HEK293 (cell line): ENCODE results near the gene GMEB2.

Source experiments
- EGR2 ChIP-seq: fragments of 450-650 bp; formaldehyde crosslinking; IDR thresholded peaks from 2 replicates; pipeline ENCODE4 v1.5.1; 2016; ENCODE audit warnings: low read depth, missing biosample characterization, missing genetic modification characterization
- KLF1 ChIP-seq: fragments of 450-650 bp; formaldehyde crosslinking; IDR thresholded peaks from 2 replicates; pipeline ENCODE4 v1.5.1; 2016; ENCODE audit warnings: missing biosample characterization, missing genetic modification characterization
- KLF10 ChIP-seq: fragments of 450-650 bp; IDR thresholded peaks from 2 replicates; pipeline ENCODE4 v1.5.1; 2018; ENCODE audit warnings: missing biosample characterization, mild to moderate bottlenecking, missing genetic modification characterization
- RBAK ChIP-seq: fragments of 450-650 bp; formaldehyde crosslinking; IDR thresholded peaks from 2 replicates; pipeline ENCODE4 v1.5.1; 2016; ENCODE audit warnings: missing biosample characterization, missing genetic modification characterization
- SALL2 ChIP-seq: fragments of 450-650 bp; formaldehyde crosslinking; IDR thresholded peaks from 2 replicates; pipeline ENCODE4 v1.5.0; 2017; ENCODE audit warnings: missing biosample characterization, mild to moderate bottlenecking, missing genetic modification characterization, borderline replicate concordance
- WT1 ChIP-seq: fragments of 450-650 bp; formaldehyde crosslinking; IDR thresholded peaks from 2 replicates; pipeline ENCODE4 v1.5.1; 2016; ENCODE audit warnings: missing biosample characterization, missing genetic modification characterization
- YY2 ChIP-seq: fragments of 450-650 bp; formaldehyde crosslinking; IDR thresholded peaks from 2 replicates; pipeline ENCODE4 v1.5.1; 2016; ENCODE audit warnings: missing biosample characterization, missing genetic modification characterization
- ZBTB1 ChIP-seq: fragments of 450-650 bp; formaldehyde crosslinking; IDR thresholded peaks from 2 replicates; pipeline ENCODE4 v1.5.1; 2016; ENCODE audit warnings: missing biosample characterization, missing genetic modification characterization
- ZNF112 ChIP-seq: fragments of 450-650 bp; formaldehyde crosslinking; IDR thresholded peaks from 2 replicates; pipeline ENCODE4 v1.5.0; 2017; ENCODE audit warnings: missing biosample characterization, missing genetic modification characterization
- ZNF157 ChIP-seq: fragments of 450-650 bp; formaldehyde crosslinking; IDR thresholded peaks from 2 replicates; pipeline ENCODE4 v1.5.1; 2016; ENCODE audit warnings: missing biosample characterization, missing genetic modification characterization
- ZNF16 ChIP-seq: fragments of 450-650 bp; formaldehyde crosslinking; IDR thresholded peaks from 2 replicates; pipeline ENCODE4 v1.5.1; 2016; ENCODE audit warnings: low read depth, missing biosample characterization, missing genetic modification characterization
- ZNF2 ChIP-seq: fragments of 450-650 bp; formaldehyde crosslinking; IDR thresholded peaks from 2 replicates; pipeline ENCODE4 v1.5.1; 2016; ENCODE audit warnings: missing biosample characterization, missing genetic modification characterization
- ZNF302 ChIP-seq: fragments of 450-650 bp; formaldehyde crosslinking; IDR thresholded peaks from 2 replicates; pipeline ENCODE4 v1.5.1; 2016; ENCODE audit warnings: missing biosample characterization, missing genetic modification characterization, low read depth
- ZNF324 ChIP-seq: fragments of 450-650 bp; formaldehyde crosslinking; IDR thresholded peaks from 2 replicates; pipeline ENCODE4 v1.5.1; 2016; ENCODE audit warnings: missing biosample characterization, missing genetic modification characterization
- ZNF544 ChIP-seq: fragments of 450-650 bp; formaldehyde crosslinking; IDR thresholded peaks from 2 replicates; pipeline ENCODE4 v1.5.0; 2017; ENCODE audit warnings: missing biosample characterization, missing genetic modification characterization
- ZNF585B ChIP-seq: fragments of 450-650 bp; formaldehyde crosslinking; IDR thresholded peaks from 2 replicates; pipeline ENCODE4 v1.5.1; 2016; ENCODE audit warnings: missing biosample characterization, missing genetic modification characterization
- ZNF623 ChIP-seq: fragments of 450-650 bp; formaldehyde crosslinking; IDR thresholded peaks from 2 replicates; pipeline ENCODE4 v1.5.1; 2016; ENCODE audit warnings: missing biosample characterization, missing genetic modification characterization
- ZNF747 ChIP-seq: fragments of 450-650 bp; formaldehyde crosslinking; IDR thresholded peaks from 2 replicates; pipeline ENCODE4 v1.5.1; 2016; ENCODE audit warnings: missing biosample characterization, missing genetic modification characterization
- ZNF776 ChIP-seq: fragments of 450-650 bp; formaldehyde crosslinking; IDR thresholded peaks from 2 replicates; pipeline ENCODE4 v1.5.0; 2017; ENCODE audit warnings: missing biosample characterization, missing genetic modification characterization, borderline replicate concordance
- ZNF777 ChIP-seq: fragments of 450-650 bp; formaldehyde crosslinking; IDR thresholded peaks from 2 replicates; pipeline ENCODE4 v1.5.1; 2017; ENCODE audit warnings: missing biosample characterization, missing genetic modification characterization, borderline replicate concordance
- ZNF791 ChIP-seq: fragments of 450-650 bp; formaldehyde crosslinking; IDR thresholded peaks from 2 replicates; pipeline ENCODE4 v1.5.1; 2016; ENCODE audit warnings: missing biosample characterization, missing genetic modification characterization
- ZSCAN30 ChIP-seq: fragments of 450-650 bp; IDR thresholded peaks from 2 replicates; pipeline ENCODE4 v1.5.1; 2018; ENCODE audit warnings: missing biosample characterization, mild to moderate bottlenecking, missing genetic modification characterization, moderate library complexity
- TF ChIP-seq, protein P1 (sequence below): fragments of 450-650 bp; formaldehyde crosslinking; IDR thresholded peaks from 2 replicates; pipeline ENCODE4 v1.5.1; 2017; ENCODE audit warnings: missing biosample characterization, missing genetic modification characterization
- TF ChIP-seq, protein P2 (sequence below): fragments of 450-650 bp; formaldehyde crosslinking; IDR thresholded peaks from 2 replicates; pipeline ENCODE4 v1.5.1; 2016; ENCODE audit warnings: missing biosample characterization, missing genetic modification characterization, borderline replicate concordance
- TF ChIP-seq, protein P3 (sequence below): fragments of 450-650 bp; formaldehyde crosslinking; IDR thresholded peaks from 2 replicates; pipeline ENCODE4 v1.5.1; 2016; ENCODE audit warnings: missing biosample characterization, missing genetic modification characterization
- TF ChIP-seq, protein P4 (sequence below): fragments of 450-650 bp; formaldehyde crosslinking; IDR thresholded peaks from 2 replicates; pipeline ENCODE4 v1.5.0; 2017; ENCODE audit warnings: missing biosample characterization, missing genetic modification characterization, borderline replicate concordance
- TF ChIP-seq, protein P5 (sequence below): fragments of 450-650 bp; formaldehyde crosslinking; IDR thresholded peaks from 2 replicates; pipeline ENCODE4 v1.5.1; 2016; ENCODE audit warnings: missing biosample characterization, missing genetic modification characterization
- TF ChIP-seq, protein P6 (sequence below): fragments of 450-650 bp; formaldehyde crosslinking; IDR thresholded peaks from 2 replicates; pipeline ENCODE4 v1.5.1; 2016; ENCODE audit warnings: missing biosample characterization, missing genetic modification characterization

The GMEB2 gene

DNA sequence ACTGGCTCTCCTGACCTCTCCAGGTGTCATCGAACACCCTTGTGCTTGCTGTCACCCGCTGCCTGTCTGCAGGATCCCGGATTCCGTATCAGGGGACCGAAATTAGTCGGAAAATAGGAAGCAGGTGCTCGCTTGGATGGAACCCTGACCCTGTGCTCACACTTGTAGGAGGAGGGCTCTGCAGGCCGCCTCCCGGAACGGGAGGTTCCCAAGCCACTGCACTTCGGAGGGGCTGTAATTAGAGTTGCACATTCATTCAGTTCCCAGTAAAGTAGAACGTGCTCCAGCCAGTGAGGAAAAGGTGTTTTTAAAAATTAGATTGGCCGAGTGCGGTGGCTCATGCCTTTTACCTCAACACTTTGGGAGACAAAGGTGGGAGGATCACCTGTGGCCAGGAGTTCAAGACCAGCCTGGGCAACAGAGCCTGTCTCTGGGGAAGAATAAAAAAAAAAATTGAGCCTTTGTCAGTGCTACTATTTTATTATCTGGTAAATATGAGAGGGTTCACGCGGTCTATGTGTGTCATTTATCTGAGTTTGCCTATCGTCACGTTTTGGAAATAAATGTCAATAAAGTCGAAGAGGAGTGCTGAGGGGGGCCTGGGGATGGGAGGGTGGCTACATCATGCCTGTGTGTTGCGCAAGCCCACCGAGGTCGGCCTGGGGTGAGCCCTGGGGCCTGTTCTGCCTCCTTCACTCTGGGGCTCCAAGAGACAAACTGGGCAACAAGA lies 1.5 kb upstream of the GMEB2 start (continued):
- TF ChIP-seq, protein P1, sequence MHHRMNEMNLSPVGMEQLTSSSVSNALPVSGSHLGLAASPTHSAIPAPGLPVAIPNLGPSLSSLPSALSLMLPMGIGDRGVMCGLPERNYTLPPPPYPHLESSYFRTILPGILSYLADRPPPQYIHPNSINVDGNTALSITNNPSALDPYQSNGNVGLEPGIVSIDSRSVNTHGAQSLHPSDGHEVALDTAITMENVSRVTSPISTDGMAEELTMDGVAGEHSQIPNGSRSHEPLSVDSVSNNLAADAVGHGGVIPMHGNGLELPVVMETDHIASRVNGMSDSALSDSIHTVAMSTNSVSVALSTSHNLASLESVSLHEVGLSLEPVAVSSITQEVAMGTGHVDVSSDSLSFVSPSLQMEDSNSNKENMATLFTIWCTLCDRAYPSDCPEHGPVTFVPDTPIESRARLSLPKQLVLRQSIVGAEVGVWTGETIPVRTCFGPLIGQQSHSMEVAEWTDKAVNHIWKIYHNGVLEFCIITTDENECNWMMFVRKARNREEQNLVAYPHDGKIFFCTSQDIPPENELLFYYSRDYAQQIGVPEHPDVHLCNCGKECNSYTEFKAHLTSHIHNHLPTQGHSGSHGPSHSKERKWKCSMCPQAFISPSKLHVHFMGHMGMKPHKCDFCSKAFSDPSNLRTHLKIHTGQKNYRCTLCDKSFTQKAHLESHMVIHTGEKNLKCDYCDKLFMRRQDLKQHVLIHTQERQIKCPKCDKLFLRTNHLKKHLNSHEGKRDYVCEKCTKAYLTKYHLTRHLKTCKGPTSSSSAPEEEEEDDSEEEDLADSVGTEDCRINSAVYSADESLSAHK = no peak
- no peak for TF ChIP-seq ZNF623 (tag by site-specific recombination)
- peak; percentile 93 for TF ChIP-seq ZNF324 (tag by site-specific recombination)
- TF ChIP-seq ZNF791 (tag by site-specific recombination) = no peak
- no peak for TF ChIP-seq ZNF544 (tag by site-specific recombination)
- TF ChIP-seq KLF1 (tag by site-specific recombination) = no peak
- TF ChIP-seq YY2 (tag by site-specific recombination) = no peak
- TF ChIP-seq EGR2 (tag by site-specific recombination) = 0 out of 2 replicates have a peak, but pooled peaks have one; percentile 26
- TF ChIP-seq ZSCAN30 = peak; percentile 98
- TF ChIP-seq, protein P2, sequence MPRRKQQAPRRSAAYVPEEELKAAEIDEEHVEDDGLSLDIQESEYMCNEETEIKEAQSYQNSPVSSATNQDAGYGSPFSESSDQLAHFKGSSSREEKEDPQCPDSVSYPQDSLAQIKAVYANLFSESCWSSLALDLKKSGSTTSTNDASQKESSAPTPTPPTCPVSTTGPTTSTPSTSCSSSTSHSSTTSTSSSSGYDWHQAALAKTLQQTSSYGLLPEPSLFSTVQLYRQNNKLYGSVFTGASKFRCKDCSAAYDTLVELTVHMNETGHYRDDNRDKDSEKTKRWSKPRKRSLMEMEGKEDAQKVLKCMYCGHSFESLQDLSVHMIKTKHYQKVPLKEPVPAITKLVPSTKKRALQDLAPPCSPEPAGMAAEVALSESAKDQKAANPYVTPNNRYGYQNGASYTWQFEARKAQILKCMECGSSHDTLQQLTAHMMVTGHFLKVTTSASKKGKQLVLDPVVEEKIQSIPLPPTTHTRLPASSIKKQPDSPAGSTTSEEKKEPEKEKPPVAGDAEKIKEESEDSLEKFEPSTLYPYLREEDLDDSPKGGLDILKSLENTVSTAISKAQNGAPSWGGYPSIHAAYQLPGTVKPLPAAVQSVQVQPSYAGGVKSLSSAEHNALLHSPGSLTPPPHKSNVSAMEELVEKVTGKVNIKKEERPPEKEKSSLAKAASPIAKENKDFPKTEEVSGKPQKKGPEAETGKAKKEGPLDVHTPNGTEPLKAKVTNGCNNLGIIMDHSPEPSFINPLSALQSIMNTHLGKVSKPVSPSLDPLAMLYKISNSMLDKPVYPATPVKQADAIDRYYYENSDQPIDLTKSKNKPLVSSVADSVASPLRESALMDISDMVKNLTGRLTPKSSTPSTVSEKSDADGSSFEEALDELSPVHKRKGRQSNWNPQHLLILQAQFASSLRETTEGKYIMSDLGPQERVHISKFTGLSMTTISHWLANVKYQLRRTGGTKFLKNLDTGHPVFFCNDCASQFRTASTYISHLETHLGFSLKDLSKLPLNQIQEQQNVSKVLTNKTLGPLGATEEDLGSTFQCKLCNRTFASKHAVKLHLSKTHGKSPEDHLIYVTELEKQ (tag by site-specific recombination) = no peak
- TF ChIP-seq, protein P3, sequence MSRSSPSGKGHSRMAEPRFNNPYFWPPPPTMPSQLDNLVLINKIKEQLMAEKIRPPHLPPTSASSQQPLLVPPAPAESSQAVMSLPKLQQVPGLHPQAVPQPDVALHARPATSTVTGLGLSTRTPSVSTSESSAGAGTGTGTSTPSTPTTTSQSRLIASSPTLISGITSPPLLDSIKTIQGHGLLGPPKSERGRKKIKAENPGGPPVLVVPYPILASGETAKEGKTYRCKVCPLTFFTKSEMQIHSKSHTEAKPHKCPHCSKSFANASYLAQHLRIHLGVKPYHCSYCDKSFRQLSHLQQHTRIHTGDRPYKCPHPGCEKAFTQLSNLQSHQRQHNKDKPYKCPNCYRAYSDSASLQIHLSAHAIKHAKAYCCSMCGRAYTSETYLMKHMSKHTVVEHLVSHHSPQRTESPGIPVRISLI = peak; percentile 83
- TF ChIP-seq, protein P4, sequence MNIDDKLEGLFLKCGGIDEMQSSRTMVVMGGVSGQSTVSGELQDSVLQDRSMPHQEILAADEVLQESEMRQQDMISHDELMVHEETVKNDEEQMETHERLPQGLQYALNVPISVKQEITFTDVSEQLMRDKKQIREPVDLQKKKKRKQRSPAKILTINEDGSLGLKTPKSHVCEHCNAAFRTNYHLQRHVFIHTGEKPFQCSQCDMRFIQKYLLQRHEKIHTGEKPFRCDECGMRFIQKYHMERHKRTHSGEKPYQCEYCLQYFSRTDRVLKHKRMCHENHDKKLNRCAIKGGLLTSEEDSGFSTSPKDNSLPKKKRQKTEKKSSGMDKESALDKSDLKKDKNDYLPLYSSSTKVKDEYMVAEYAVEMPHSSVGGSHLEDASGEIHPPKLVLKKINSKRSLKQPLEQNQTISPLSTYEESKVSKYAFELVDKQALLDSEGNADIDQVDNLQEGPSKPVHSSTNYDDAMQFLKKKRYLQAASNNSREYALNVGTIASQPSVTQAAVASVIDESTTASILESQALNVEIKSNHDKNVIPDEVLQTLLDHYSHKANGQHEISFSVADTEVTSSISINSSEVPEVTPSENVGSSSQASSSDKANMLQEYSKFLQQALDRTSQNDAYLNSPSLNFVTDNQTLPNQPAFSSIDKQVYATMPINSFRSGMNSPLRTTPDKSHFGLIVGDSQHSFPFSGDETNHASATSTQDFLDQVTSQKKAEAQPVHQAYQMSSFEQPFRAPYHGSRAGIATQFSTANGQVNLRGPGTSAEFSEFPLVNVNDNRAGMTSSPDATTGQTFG (tag by site-specific recombination) = no peak
- TF ChIP-seq ZBTB1 (tag by site-specific recombination) = no peak
- no peak for TF ChIP-seq ZNF747 (tag by site-specific recombination)
- TF ChIP-seq ZNF16 (tag by site-specific recombination) = no peak
- TF ChIP-seq, protein P5, sequence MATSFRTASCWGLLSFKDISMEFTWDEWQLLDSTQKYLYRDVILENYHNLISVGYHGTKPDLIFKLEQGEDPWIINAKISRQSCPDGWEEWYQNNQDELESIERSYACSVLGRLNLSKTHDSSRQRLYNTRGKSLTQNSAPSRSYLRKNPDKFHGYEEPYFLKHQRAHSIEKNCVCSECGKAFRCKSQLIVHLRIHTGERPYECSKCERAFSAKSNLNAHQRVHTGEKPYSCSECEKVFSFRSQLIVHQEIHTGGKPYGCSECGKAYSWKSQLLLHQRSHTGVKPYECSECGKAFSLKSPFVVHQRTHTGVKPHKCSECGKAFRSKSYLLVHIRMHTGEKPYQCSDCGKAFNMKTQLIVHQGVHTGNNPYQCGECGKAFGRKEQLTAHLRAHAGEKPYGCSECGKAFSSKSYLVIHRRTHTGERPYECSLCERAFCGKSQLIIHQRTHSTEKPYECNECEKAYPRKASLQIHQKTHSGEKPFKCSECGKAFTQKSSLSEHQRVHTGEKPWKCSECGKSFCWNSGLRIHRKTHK (tag by site-specific recombination) = no peak
- TF ChIP-seq KLF10 (tag by site-specific recombination) = peak; percentile 67
- TF ChIP-seq ZNF302 (tag by site-specific recombination) = no peak
- TF ChIP-seq ZNF157 (tag by site-specific recombination) = no peak
- peak; percentile 87 for TF ChIP-seq ZNF2 (tag by site-specific recombination)
- TF ChIP-seq SALL2 (tag by site-specific recombination) = no peak
- no peak for TF ChIP-seq ZNF777 (tag by site-specific recombination)
- TF ChIP-seq ZNF776 = no peak
- TF ChIP-seq ZNF585B (tag by site-specific recombination) = no peak
- TF ChIP-seq ZNF112 (tag by site-specific recombination) = no peak
- peak; percentile 54 for TF ChIP-seq WT1
- TF ChIP-seq, protein P6, sequence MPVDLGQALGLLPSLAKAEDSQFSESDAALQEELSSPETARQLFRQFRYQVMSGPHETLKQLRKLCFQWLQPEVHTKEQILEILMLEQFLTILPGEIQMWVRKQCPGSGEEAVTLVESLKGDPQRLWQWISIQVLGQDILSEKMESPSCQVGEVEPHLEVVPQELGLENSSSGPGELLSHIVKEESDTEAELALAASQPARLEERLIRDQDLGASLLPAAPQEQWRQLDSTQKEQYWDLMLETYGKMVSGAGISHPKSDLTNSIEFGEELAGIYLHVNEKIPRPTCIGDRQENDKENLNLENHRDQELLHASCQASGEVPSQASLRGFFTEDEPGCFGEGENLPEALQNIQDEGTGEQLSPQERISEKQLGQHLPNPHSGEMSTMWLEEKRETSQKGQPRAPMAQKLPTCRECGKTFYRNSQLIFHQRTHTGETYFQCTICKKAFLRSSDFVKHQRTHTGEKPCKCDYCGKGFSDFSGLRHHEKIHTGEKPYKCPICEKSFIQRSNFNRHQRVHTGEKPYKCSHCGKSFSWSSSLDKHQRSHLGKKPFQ (tag by site-specific recombination) = peak; percentile 94
- TF ChIP-seq RBAK (tag by site-specific recombination) = no peak
